CD4-positive, alpha-beta T cell treated with Interleukin-21 for 1 hour (primary cell): ENCODE data around the gene MPZL2.
"Not testable (repeated sequence)": the region's sequence is repeated elsewhere in the genome, so short reads cannot be mapped to it uniquely, and the experiment has no call there.

Source experiments
- DNase-seq: peaks from one replicate; pipeline ENCODE4 v3.0.0-alpha.2; 2020

Gene MPZL2

GRCh38 chr11:118263695-118264568 is at the start of gene MPZL2:
Gene MPZL2, minus strand, starts transcription at chr11:118264297. Its CDS starts 144 bp downstream, at chr11:118264153.
- no peak for DNase-seq

GRCh38 chr11:118313242-118313641 is 49.1 kb upstream of the MPZL2 start:
- DNase-seq, result no peak

GRCh38 chr11:118312328-118312727 is 48.2 kb upstream of the MPZL2 start:
- no peak for DNase-seq

GRCh38 chr11:118311518-118311917 is 47.4 kb upstream of the MPZL2 start:
- peak; percentile 34 for DNase-seq

GRCh38 chr11:118310781-118311485 is 46.8 kb upstream of the MPZL2 start:
- no peak for DNase-seq

GRCh38 chr11:118310271-118310670 is 46.2 kb upstream of the MPZL2 start:
- DNase-seq, result no peak

GRCh38 chr11:118308995-118309528 is 45.0 kb upstream of the MPZL2 start:
- DNase-seq, result not testable (repeated sequence)

GRCh38 chr11:118306556-118306955 is 42.5 kb upstream of the MPZL2 start:
- DNase-seq, result no peak

GRCh38 chr11:118305726-118306125 is 41.6 kb upstream of the MPZL2 start:
- DNase-seq, result peak; percentile 76

- DNase-seq, result peak; percentile 76
Measured at GRCh38 chr11:118304568-118305248, 40.6 kb upstream of the MPZL2 start, which contains the start of gene CD3E. Gene CD3E, plus strand, starts transcription at chr11:118304730. Its CDS starts 223 bp downstream, at chr11:118304953.

- no peak for DNase-seq
Measured at GRCh38 chr11:118304227-118304567, 40.1 kb upstream of the MPZL2 start.

- DNase-seq, result no peak
Measured at GRCh38 chr11:118301600-118302195, 37.6 kb upstream of the MPZL2 start.

GRCh38 chr11:118295815-118296454 is 31.8 kb upstream of the MPZL2 start:
- DNase-seq, result peak; percentile 70

GRCh38 chr11:118295199-118295598 is 31.1 kb upstream of the MPZL2 start:
- DNase-seq, result no peak

GRCh38 chr11:118294053-118294452 is 30.0 kb upstream of the MPZL2 start:
- DNase-seq, result no peak

- no peak for DNase-seq
Measured at GRCh38 chr11:118291477-118292135, 27.5 kb upstream of the MPZL2 start.

GRCh38 chr11:118290923-118291322 is 26.8 kb upstream of the MPZL2 start:
- DNase-seq, result peak; percentile 73

GRCh38 chr11:118289401-118289800 is 25.3 kb upstream of the MPZL2 start:
- DNase-seq, result no peak

GRCh38 chr11:118287006-118287405 is 22.9 kb upstream of the MPZL2 start:
- DNase-seq, result no peak

GRCh38 chr11:118286545-118286944 is 22.4 kb upstream of the MPZL2 start:
- no peak for DNase-seq

GRCh38 chr11:118283756-118284350 is 19.8 kb upstream of the MPZL2 start:
- no peak for DNase-seq
